ENCODE measurements around the gene ARID4B. TPM values are rescaled to one million over a fixed set of nuclear protein-coding genes. Genes with fewer than 3 reads are reported as not detected.

Gene ARID4B
- polyA plus RNA-seq, 2 of the 4 experiments (the other 2 are of a cell fraction) = 14.9 to 16.0 TPM

GRCh38 chr1:235250430-235250829, 77.5 kb downstream of the ARID4B start (continued):
- no peak for TF ChIP-seq EP300 (IDR thresholded peaks at IDR 0.05)
- TF ChIP-seq FOSB (CRISPR knock-in tag; IDR thresholded peaks at IDR 0.05) = no peak
- TF ChIP-seq HOXA7 (CRISPR knock-in tag; IDR thresholded peaks at IDR 0.05) = no peak
- no peak for TF ChIP-seq RCOR1 (IDR thresholded peaks at IDR 0.05; ENCODE audit: low read depth, low read length)
- no peak for TF ChIP-seq MAZ (IDR thresholded peaks at IDR 0.05; ENCODE audit: borderline replicate concordance, low read depth, low read length)
- no peak for TF ChIP-seq JUN (IDR thresholded peaks at IDR 0.05)
- TF ChIP-seq SREBF2 (IDR thresholded peaks at IDR 0.05) = no peak
- no peak for TF ChIP-seq FOXS1 (CRISPR knock-in tag; IDR thresholded peaks at IDR 0.05)

DNA sequence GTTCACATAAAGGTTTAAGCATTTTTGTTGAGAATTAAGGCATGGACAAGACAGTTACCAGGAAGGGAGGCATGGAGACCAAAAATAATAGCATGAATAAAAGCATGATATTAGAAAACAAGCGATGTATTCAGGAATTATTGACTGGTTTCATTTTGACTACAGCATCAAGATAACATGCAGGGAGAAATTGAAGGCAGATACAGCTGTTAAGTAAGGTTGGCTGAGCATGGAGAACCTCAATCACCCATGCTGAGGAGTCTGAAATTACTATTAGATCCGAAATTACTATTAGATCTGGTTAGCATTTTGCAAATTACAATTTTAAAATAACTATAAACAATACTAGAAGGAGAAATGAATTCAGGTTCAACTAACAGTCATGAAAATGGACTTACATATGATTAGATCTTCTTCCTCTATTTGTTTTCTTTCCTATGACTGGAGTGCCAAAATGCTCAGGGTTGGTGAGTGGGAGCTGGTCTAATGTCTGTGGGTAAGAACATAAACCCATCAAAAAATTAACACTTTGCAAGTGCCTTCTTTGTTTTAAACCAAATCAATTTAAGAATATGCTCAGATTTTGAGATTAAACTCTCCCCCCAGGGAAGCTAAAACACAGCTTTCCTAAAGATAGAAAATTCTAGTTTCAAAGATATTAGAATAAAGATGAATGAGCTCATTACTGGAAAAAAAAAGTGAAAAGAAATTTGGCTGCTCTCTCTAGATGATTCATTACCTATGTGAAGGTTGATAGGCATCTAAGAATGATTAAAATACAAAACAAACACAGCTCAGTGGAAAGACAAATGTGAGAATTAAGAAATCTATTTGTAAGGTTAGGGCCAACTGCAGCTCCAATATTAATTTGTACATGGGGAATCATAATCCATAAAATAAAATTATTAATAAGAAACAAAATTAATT, 81.7 kb downstream of the ARID4B start:
- DNase-seq (ENCODE audit: low read depth in 1 of 2, low spot score in 1 of 2) = no peak
- Histone ChIP-seq H3K4me1 (peaks cover 10% of the 10 kb centered on the region), H3K4me3 (no peak overlapping the region), H3K4me2 (peak overlapping the region; percentile 32; the same call in 2 of the 3 replicates), H3K27ac (no peak overlapping the region), H3K9me3 (no peaks in the 10 kb centered on the region)
- ChIA-PET CTCF (interaction anchor here (1.0 to 1.2 kb wide), 2 partner anchors 11 to 169 kb away, joined by 3 read pairs; no protein-coding TSS in a partner anchor), POLR2A (no interaction called here)
- TF ChIP-seq SMC3 (IDR thresholded peaks at IDR 0.05) (no peak), MAX (IDR thresholded peaks at IDR 0.05) (no peak), EHMT2 (IDR thresholded peaks at IDR 0.05; ENCODE audit: low read depth) (no peak), MAFK (IDR thresholded peaks at IDR 0.05; ENCODE audit: partially characterized antibody) (no peak), KDM1A (IDR thresholded peaks at IDR 0.05; ENCODE audit: low read depth) (no peak), ZSCAN20 (CRISPR knock-in tag; IDR thresholded peaks at IDR 0.05) (no peak), NFE2L2 (conservative IDR thresholded peaks at IDR 0.05; ENCODE audit: low read length) (no peak), MAZ (IDR thresholded peaks at IDR 0.05; ENCODE audit: borderline replicate concordance, low read depth, low read length) (no peak), CHD2 (IDR thresholded peaks at IDR 0.05; ENCODE audit: low read length, partially characterized antibody) (no peak), CHD4 (IDR thresholded peaks at IDR 0.05; ENCODE audit: borderline replicate concordance) (no peak)
- TF ChIP-seq, protein P1, sequence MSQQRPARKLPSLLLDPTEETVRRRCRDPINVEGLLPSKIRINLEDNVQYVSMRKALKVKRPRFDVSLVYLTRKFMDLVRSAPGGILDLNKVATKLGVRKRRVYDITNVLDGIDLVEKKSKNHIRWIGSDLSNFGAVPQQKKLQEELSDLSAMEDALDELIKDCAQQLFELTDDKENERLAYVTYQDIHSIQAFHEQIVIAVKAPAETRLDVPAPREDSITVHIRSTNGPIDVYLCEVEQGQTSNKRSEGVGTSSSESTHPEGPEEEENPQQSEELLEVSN (IDR thresholded peaks at IDR 0.05; ENCODE audit: borderline replicate concordance, low read depth) = no peak
- WGBS (ENCODE audit: missing lambda C conversion rate) = 84% methylated on average over 2 of the region's 2 CpGs
- no peak for ATAC-seq
- peak; percentile 83 for FAIRE-seq

- Histone ChIP-seq H3K27ac (no peak overlapping the region), H3K4me2 (no peak overlapping the region), H3K4me3 (no peak overlapping the region), H3K9me3 (no peaks in the 10 kb centered on the region), H3K4me1 (peaks cover 10% of the 10 kb centered on the region)
- ATAC-seq (no peak), DNase-seq (ENCODE audit: low read depth in 1 of 2, low spot score in 1 of 2) (no peak), FAIRE-seq (no peak)
- ChIA-PET CTCF (no interaction called here), POLR2A (no interaction called here)
- 91% methylated on average over 9 of the region's 9 CpGs for WGBS (ENCODE audit: missing lambda C conversion rate)
- TF ChIP-seq POLR2A (IDR thresholded peaks at IDR 0.05; ENCODE audit: low read length) = no peak
- TF ChIP-seq TP53 (CRISPR knock-in tag; IDR thresholded peaks at IDR 0.05) = no peak
- no peak for TF ChIP-seq EHF (CRISPR knock-in tag; IDR thresholded peaks at IDR 0.05)
- TF ChIP-seq ESRRA (IDR thresholded peaks at IDR 0.05; ENCODE audit: borderline replicate concordance, low read length) = no peak
- TF ChIP-seq FOSL2 (IDR thresholded peaks at IDR 0.05) = no peak
- no peak for TF ChIP-seq FOSL2 (CRISPR knock-in tag; IDR thresholded peaks at IDR 0.05)
- TF ChIP-seq EHMT2 (IDR thresholded peaks at IDR 0.05; ENCODE audit: low read depth) = no peak
- no peak for TF ChIP-seq SMC3 (IDR thresholded peaks at IDR 0.05)
- TF ChIP-seq NFE2L2 (conservative IDR thresholded peaks at IDR 0.05; ENCODE audit: low read length) = no peak
Measured at GRCh38 chr1:235244974-235245592, 82.9 kb downstream of the ARID4B start.
